CD14-positive monocyte (primary cell): ENCODE results near the gene SBK1. TPM values are rescaled to one million over a fixed set of nuclear protein-coding genes. Genes with fewer than 3 reads are reported as not detected.

Experiments used
- DNase-seq, 3 donors: peaks; one replicate each; pipeline ENCODE4 v3.0.0-alpha.2; 2011 to 2022
- H2AFZ ChIP-seq: 2 replicates; pipeline ENCODE4 v1.6.0; 2012; ENCODE audit warnings: mild to moderate bottlenecking, low read depth, low read length, inconsistent platforms; ENCODE audit not compliant: insufficient read depth, poor library complexity, severe bottlenecking
- H3K27ac ChIP-seq, 2 donors: 1 replicate in 1 of 2; 2 replicates in 1 of 2; pipeline ENCODE4 v1.5.1; 2012 to 2013; ENCODE audit warnings: low read length in 2 of 2, control low read depth in 1 of 2, inconsistent platforms in 1 of 2, low read depth in 1 of 2, mild to moderate bottlenecking in 1 of 2
- H3K27me3 ChIP-seq, 2 donors: one replicate each; pipeline versions ENCODE4 v1.6.0 to v1.6.1; 2011 to 2013; ENCODE audit warnings: low read length in 2 of 2; ENCODE audit not compliant: control insufficient read depth in 2 of 2, insufficient read depth in 2 of 2
- H3K36me3 ChIP-seq, 2 donors: replicated peaks in 1 of 2; 1 replicate in 1 of 2; 2 replicates in 1 of 2; pipeline versions ENCODE4 v1.5.1 to v1.6.1; 2012 to 2013; ENCODE audit warnings: low read length in 2 of 2, control low read depth in 1 of 2, inconsistent platforms in 1 of 2, mild to moderate bottlenecking in 1 of 2; ENCODE audit not compliant: insufficient read depth in 2 of 2, control insufficient read depth in 1 of 2
- H3K4me1 ChIP-seq, 2 donors: 1 replicate in 1 of 2; 2 replicates in 1 of 2; pipeline versions ENCODE4 v1.5.1 to v1.6.1; 2012 to 2013; ENCODE audit warnings: low read length in 2 of 2, control low read depth in 1 of 2, inconsistent platforms in 1 of 2, mild to moderate bottlenecking in 1 of 2, moderate library complexity in 1 of 2; ENCODE audit not compliant: insufficient read depth in 2 of 2, control insufficient read depth in 1 of 2
- H3K4me2 ChIP-seq: replicated peaks from 2 replicates; pipeline ENCODE3; 2012; ENCODE audit warnings: low read length, moderate library complexity, mild to moderate bottlenecking; ENCODE audit not compliant: poor library complexity, severe bottlenecking; ENCODE audit errors: extremely low read depth
- H3K4me3 ChIP-seq, 3 experiments: fragments of 200-600 bp in 1 of 3; sonication (generic) in 1 of 3; replicated peaks in 1 of 3; 1 replicate in 2 of 3; 2 replicates in 1 of 3; pipeline ENCODE4 v1.5.1; 2011 to 2013; ENCODE audit warnings: low read length in 3 of 3, mild to moderate bottlenecking in 3 of 3, control low read depth in 2 of 3, low read depth in 2 of 3, inconsistent platforms in 1 of 3, moderate library complexity in 1 of 3
- H3K79me2 ChIP-seq: 2 replicates; pipeline ENCODE4 v1.6.0; 2012; ENCODE audit warnings: mild to moderate bottlenecking, control low read depth, inconsistent platforms, low read length, moderate library complexity; ENCODE audit not compliant: insufficient read depth
- H3K9ac ChIP-seq: 2 replicates; pipeline ENCODE4 v1.6.0; 2017; ENCODE audit warnings: low read length, mild to moderate bottlenecking; ENCODE audit not compliant: insufficient read depth, poor library complexity, severe bottlenecking
- H3K9me3 ChIP-seq, 2 donors: replicated peaks in 1 of 2; 1 replicate in 1 of 2; 2 replicates in 1 of 2; pipeline versions ENCODE4 v1.5.1 to v1.6.1; 2012 to 2013; ENCODE audit warnings: low read length in 2 of 2, control low read depth in 1 of 2; ENCODE audit not compliant: control insufficient read depth in 1 of 2, insufficient read depth in 1 of 2
- H4K20me1 ChIP-seq: 2 replicates; pipeline ENCODE4 v1.6.0; 2012; ENCODE audit warnings: mild to moderate bottlenecking, low read length, control low read depth, moderate library complexity; ENCODE audit not compliant: insufficient read depth
- H3K27ac Mint-ChIP-seq, 7 donors: one replicate each; pipeline ENCODE4 v1.8.0; 2020; ENCODE audit warnings: mild to moderate bottlenecking in 7 of 7, mixed read lengths in 7 of 7, moderate library complexity in 6 of 7, inconsistent platforms in 2 of 7
- H3K27me3 Mint-ChIP-seq, 3 donors: one replicate each; pipeline ENCODE4 v1.8.0; 2021 to 2022; ENCODE audit warnings: low read depth in 3 of 3, mild to moderate bottlenecking in 3 of 3, mixed read lengths in 3 of 3, moderate library complexity in 3 of 3, inconsistent platforms in 1 of 3
- H3K36me3 Mint-ChIP-seq, 2 donors: one replicate each; pipeline ENCODE4 v1.8.0; 2020; ENCODE audit warnings: mixed read lengths in 2 of 2, inconsistent platforms in 1 of 2, mild to moderate bottlenecking in 1 of 2
- H3K4me1 Mint-ChIP-seq: one replicate; pipeline ENCODE4 v1.8.0; 2020; ENCODE audit warnings: mild to moderate bottlenecking, mixed read lengths
- H3K4me3 Mint-ChIP-seq, 2 donors: one replicate each; pipeline ENCODE4 v1.8.0; 2020; ENCODE audit warnings: mild to moderate bottlenecking in 2 of 2, mixed read lengths in 2 of 2, moderate library complexity in 1 of 2
- H3K9me3 Mint-ChIP-seq, 7 donors: one replicate each; pipeline ENCODE4 v1.8.0; 2020 to 2022; ENCODE audit warnings: mixed read lengths in 7 of 7, mild to moderate bottlenecking in 6 of 7, moderate library complexity in 6 of 7, inconsistent platforms in 2 of 7
- CTCF ChIP-seq: fragments of 200-600 bp; IDR thresholded peaks from one replicate; pipeline ENCODE4 v1.8.0; 2022; ENCODE audit warnings: antibody characterized with exemption, mild to moderate bottlenecking
- WGBS: methylation state at CpG from one replicate; pipeline ENCODE4 v1.1.5; 2013; ENCODE audit warnings: missing lambda C conversion rate; ENCODE audit not compliant: insufficient coverage; 5-methylcytosine and 5-hydroxymethylcytosine counted together
- intact Hi-C, 2 donors: fragments of 100-400 bp; cut with micrococcal nuclease; formaldehyde crosslinking; loops; one replicate each; pipeline versions ENCODE4 v1.15.0 to v1.15.1; 2023
- polyA plus RNA-seq, 3 donors: library from polyadenylated mRNA; depleted of rRNA in 1 of 3; unstranded in 2 of 3; stranded (reverse) in 1 of 3; fragments of 300-500 nt in 2 of 3; fragments of >200 nt in 1 of 3; fragmentation: Illumina TruSeq in 2 of 3; gene quantifications; 1 replicate in 2 of 3; 2 replicates in 1 of 3; pipeline ENCODE4 v1.2.3, GENCODE V29; 2012 to 2021

SBK1 gene
- polyA plus RNA-seq, 3 donors = 0.04 TPM; not detected in 2

GRCh38 chr16:28290859-28291254 lies 1.5 kb upstream of the SBK1 start:
- H3K9me3 ChIP-seq = no peaks in the 10 kb centered on the region
- intact Hi-C loops = no loop called here
- no peak overlapping the region for H2AFZ ChIP-seq
- no peak overlapping the region for H3K4me2 ChIP-seq
- peaks cover 20% of the 10 kb centered on the region for H3K4me1 Mint-ChIP-seq
- H3K79me2 ChIP-seq = no peaks in the 10 kb centered on the region
- peak overlapping the region in 1 of 2 donors; percentile 20 for H3K4me3 Mint-ChIP-seq
- H3K27ac Mint-ChIP-seq = peak overlapping the region in 1 of 7 donors; percentile 72
- H3K27ac ChIP-seq = no peak overlapping the region
- DNase-seq = no peak
- 97% methylated on average over 9 of the region's 11 CpGs for WGBS
- no peaks in the 10 kb centered on the region for H3K36me3 ChIP-seq
- peaks cover 13 to 23% of the 10 kb centered on the region in 2 donors for H3K4me1 ChIP-seq
- no peak for TF ChIP-seq CTCF
- H3K9ac ChIP-seq = no peak overlapping the region
- H3K36me3 Mint-ChIP-seq = no peaks in the 10 kb centered on the region
- H4K20me1 ChIP-seq = no peaks in the 10 kb centered on the region
- H3K27me3 Mint-ChIP-seq = peaks cover 33 to 40% (median 35%) of the 10 kb centered on the region in 3 donors
- no peak overlapping the region for H3K4me3 ChIP-seq
- H3K27me3 ChIP-seq = peaks cover 0 to 28% of the 10 kb centered on the region in 2 donors
- peaks cover 0 to 3% (median 1%) of the 10 kb centered on the region in 7 donors for H3K9me3 Mint-ChIP-seq

GRCh38 chr16:28292731-28293600 lies 641 bp downstream of the SBK1 start:
- peaks cover 0 to 28% of the 10 kb centered on the region in 2 donors for H3K27me3 ChIP-seq
- Mint-ChIP-seq H3K27ac (no peak overlapping the region), H3K9me3 (peaks cover 0 to 3% (median 1%) of the 10 kb centered on the region in 7 donors), H3K36me3 (no peaks in the 10 kb centered on the region), H3K4me1 (peaks cover 23% of the 10 kb centered on the region), H3K27me3 (peaks cover 29 to 44% (median 37%) of the 10 kb centered on the region in 3 donors), H3K4me3 (peak overlapping the region; percentile 76 to 90)
- H2AFZ ChIP-seq = peak overlapping the region; percentile 74
- no peak for TF ChIP-seq CTCF
- H3K27ac ChIP-seq = no peak overlapping the region
- peak overlapping the region; percentile 8 to 73 (median 28) for H3K4me3 ChIP-seq
- DNase-seq = no peak
- 1% methylated on average over 39 of the region's 60 CpGs for WGBS
- no peaks in the 10 kb centered on the region for H3K9me3 ChIP-seq
- peak overlapping the region; percentile 83 for H3K4me2 ChIP-seq
- H4K20me1 ChIP-seq = no peaks in the 10 kb centered on the region
- H3K79me2 ChIP-seq = no peaks in the 10 kb centered on the region
- H3K36me3 ChIP-seq = no peaks in the 10 kb centered on the region
- peaks cover 13 to 23% of the 10 kb centered on the region in 2 donors for H3K4me1 ChIP-seq
- intact Hi-C loops = no loop called here
- peak overlapping the region; percentile 46 for H3K9ac ChIP-seq
